ENCODE data around the gene MT1HL1.

MT1HL1 gene

GRCh38 chr1:237004116-237004515 lies at the start of gene MT1HL1:
TSS of gene MT1HL1 (minus strand) at chr1:237004441. CDS start at chr1:237004372, 69 bp downstream.
- no peak for DNase-seq (ENCODE audit: low spot score)

- no peak for DNase-seq (ENCODE audit: low spot score)
These were observed 46.7 kb upstream of the MT1HL1 start for GRCh38 chr1:237050915-237051314.

GRCh38 chr1:237050185-237050584 lies 45.9 kb upstream of the MT1HL1 start:
- DNase-seq (ENCODE audit: low spot score) = no peak

- DNase-seq (ENCODE audit: low spot score) = no peak
These were observed 44.6 kb upstream of the MT1HL1 start for GRCh38 chr1:237048803-237049202.

GRCh38 chr1:237045278-237046016 lies 41.2 kb upstream of the MT1HL1 start:
- no peak for DNase-seq (ENCODE audit: low spot score)

- no peak for DNase-seq (ENCODE audit: low spot score)
These were observed 39.8 kb upstream of the MT1HL1 start for GRCh38 chr1:237043846-237044636.

GRCh38 chr1:237042892-237043576 lies 38.8 kb upstream of the MT1HL1 start:
- no peak for DNase-seq (ENCODE audit: low spot score)

GRCh38 chr1:237042526-237042891 lies 38.3 kb upstream of the MT1HL1 start:
- DNase-seq (ENCODE audit: low spot score) = no peak

- DNase-seq (ENCODE audit: low spot score) = no peak
These were observed 37.7 kb upstream of the MT1HL1 start, which contains the start of gene RYR2 for GRCh38 chr1:237041795-237042525. TSS of gene RYR2 (plus strand) at chr1:237042184. CDS start at chr1:237042522, 338 bp downstream.

- no peak for DNase-seq (ENCODE audit: low spot score)
These were observed 37.2 kb upstream of the MT1HL1 start for GRCh38 chr1:237041461-237041794.

- no peak for DNase-seq (ENCODE audit: low spot score)
These were observed 36.6 kb upstream of the MT1HL1 start for GRCh38 chr1:237040823-237041222.

GRCh38 chr1:237038211-237038610 lies 34.0 kb upstream of the MT1HL1 start:
- no peak for DNase-seq (ENCODE audit: low spot score)

- DNase-seq (ENCODE audit: low spot score) = no peak
These were observed 31.5 kb upstream of the MT1HL1 start for GRCh38 chr1:237035759-237036158.

GRCh38 chr1:237033804-237034203 lies 29.6 kb upstream of the MT1HL1 start:
- DNase-seq (ENCODE audit: low spot score) = no peak

GRCh38 chr1:237033061-237033460 lies 28.8 kb upstream of the MT1HL1 start:
- DNase-seq (ENCODE audit: low spot score) = no peak

GRCh38 chr1:237032029-237032428 lies 27.8 kb upstream of the MT1HL1 start:
- no peak for DNase-seq (ENCODE audit: low spot score)

- DNase-seq (ENCODE audit: low spot score) = no peak
These were observed 27.2 kb upstream of the MT1HL1 start for GRCh38 chr1:237031480-237031879.

GRCh38 chr1:237029850-237030535 lies 25.8 kb upstream of the MT1HL1 start:
- no peak for DNase-seq (ENCODE audit: low spot score)

GRCh38 chr1:237029240-237029639 lies 25.0 kb upstream of the MT1HL1 start:
- DNase-seq (ENCODE audit: low spot score) = no peak

GRCh38 chr1:237025358-237026074 lies 21.3 kb upstream of the MT1HL1 start:
- no peak for DNase-seq (ENCODE audit: low spot score)

GRCh38 chr1:237018896-237019295 lies 14.7 kb upstream of the MT1HL1 start:
- no peak for DNase-seq (ENCODE audit: low spot score)

Measured in hepatic stellate cell (primary cell).